Activated CD4-positive, alpha-beta T cell treated with anti-CD3 and anti-CD28 coated beads for 36 hours (primary cell): ENCODE results near the gene SMOC2. TPM values are rescaled to one million over a fixed set of nuclear protein-coding genes. Genes with fewer than 3 reads are reported as not detected.

Experiments used
- ATAC-seq: fragments of 200-7000 bp; cut with Tn5 transposase; one replicate; pipeline ENCODE4 v1.10.0; 2021; ENCODE audit warnings: mild to moderate bottlenecking, moderate library complexity
- CTCF ChIA-PET: fragments of 350-600 bp; sonication (Branson Sonifier 250); formaldehyde crosslinking; loops from one replicate; lab custom pipeline; 2021; ENCODE audit warnings: antibody characterized with exemption; lab: Charles Lee
- POLR2A ChIA-PET: fragments of 350-600 bp; sonication (Branson Sonifier 250); formaldehyde crosslinking; loops from one replicate; lab custom pipeline; 2021; ENCODE audit warnings: antibody characterized with exemption, inconsistent platforms; lab: Charles Lee
- DNase-seq: peaks from one replicate; pipeline ENCODE4 v3.0.0-alpha.2; 2020
- H3K27ac Mint-ChIP-seq: one replicate; pipeline ENCODE4 v1.8.0; 2021; ENCODE audit warnings: mixed read lengths
- H3K27me3 Mint-ChIP-seq: one replicate; pipeline ENCODE4 v1.8.0; 2021; ENCODE audit warnings: mixed read lengths
- H3K36me3 Mint-ChIP-seq: one replicate; pipeline ENCODE4 v1.8.0; 2021; ENCODE audit warnings: low read depth, mixed read lengths
- H3K4me1 Mint-ChIP-seq: one replicate; pipeline ENCODE4 v1.8.0; 2021; ENCODE audit warnings: mixed read lengths
- H3K4me3 Mint-ChIP-seq: one replicate; pipeline ENCODE4 v1.8.0; 2021; ENCODE audit warnings: mild to moderate bottlenecking, moderate library complexity, mixed read lengths
- H3K9me3 Mint-ChIP-seq: one replicate; pipeline ENCODE4 v1.8.0; 2021; ENCODE audit warnings: low read depth, mixed read lengths
- intact Hi-C, 2 experiments: fragments of 100-400 bp; cut with DNase I in 1 of 2; cut with micrococcal nuclease in 1 of 2; formaldehyde crosslinking; loops; one replicate each; pipeline versions ENCODE4 v1.14.2 to v1.15.1; 2022 to 2024; cut with DNase I, micrococcal nuclease
- total RNA-seq, 2 experiments: library from RNA; stranded (reverse); gene quantifications; one replicate each; pipeline ENCODE4 v1.2.3, GENCODE V29; 2021

The SMOC2 gene
- total RNA-seq, 2 experiments from 2014 or later, result not detected

DNA sequence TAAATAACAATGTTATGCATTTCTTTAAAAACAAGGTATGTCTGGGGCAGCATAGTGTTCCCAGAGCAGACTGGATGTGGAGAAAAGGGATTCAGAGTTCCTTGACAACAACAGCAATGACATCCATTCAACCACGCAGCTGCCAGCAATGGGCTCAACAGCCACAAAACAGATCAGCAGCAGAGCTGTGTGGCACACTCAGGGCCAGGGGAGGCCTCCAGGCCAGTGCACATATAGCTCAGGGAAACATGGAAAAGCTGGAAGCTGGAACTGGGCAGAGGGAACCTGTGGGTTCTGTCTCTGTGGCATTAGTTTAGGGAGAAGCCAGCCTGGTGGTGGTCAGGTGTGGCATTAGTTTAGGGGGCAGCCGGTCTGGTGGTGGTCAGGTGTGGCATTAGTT lies 148.3 kb downstream of the SMOC2 start:
- H3K27ac Mint-ChIP-seq, result no peak overlapping the region
- H3K36me3 Mint-ChIP-seq, result no peaks in the 10 kb centered on the region
- intact Hi-C loops, result no loop called here
- no peaks in the 10 kb centered on the region for H3K4me1 Mint-ChIP-seq
- ATAC-seq (no peak), DNase-seq (no peak)
- POLR2A ChIA-PET, result no interaction called here
- H3K27me3 Mint-ChIP-seq, result no peaks in the 10 kb centered on the region
- H3K4me3 Mint-ChIP-seq, result no peak overlapping the region
- CTCF ChIA-PET, result no interaction called here
- no peaks in the 10 kb centered on the region for H3K9me3 Mint-ChIP-seq

DNA sequence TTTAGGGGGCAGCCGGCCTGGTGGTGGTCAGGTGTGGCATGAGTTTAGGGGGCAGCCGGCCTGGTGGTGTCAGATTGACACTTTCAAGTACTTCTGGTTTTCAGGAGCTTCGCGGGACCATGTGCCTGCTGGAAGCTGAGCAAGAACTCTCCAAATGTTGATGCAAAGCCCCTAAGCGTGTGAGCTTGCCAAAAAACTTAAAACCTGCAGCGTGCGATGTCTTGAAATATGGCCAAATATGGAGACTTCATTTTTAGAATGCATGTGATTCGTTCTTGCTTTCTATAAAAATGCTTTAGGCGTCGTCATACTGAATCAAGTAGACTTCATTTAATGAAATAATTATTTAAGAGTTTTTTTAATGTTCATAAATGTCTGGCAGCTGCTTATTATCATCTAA lies 149.4 kb downstream of the SMOC2 start:
- intact Hi-C loops, result no loop called here
- ChIA-PET POLR2A (no interaction called here), CTCF (no interaction called here)
- Mint-ChIP-seq H3K27ac (no peak overlapping the region), H3K9me3 (no peaks in the 10 kb centered on the region), H3K4me3 (no peak overlapping the region), H3K36me3 (no peaks in the 10 kb centered on the region), H3K4me1 (no peaks in the 10 kb centered on the region), H3K27me3 (no peaks in the 10 kb centered on the region)
- ATAC-seq (no peak), DNase-seq (no peak)

DNA sequence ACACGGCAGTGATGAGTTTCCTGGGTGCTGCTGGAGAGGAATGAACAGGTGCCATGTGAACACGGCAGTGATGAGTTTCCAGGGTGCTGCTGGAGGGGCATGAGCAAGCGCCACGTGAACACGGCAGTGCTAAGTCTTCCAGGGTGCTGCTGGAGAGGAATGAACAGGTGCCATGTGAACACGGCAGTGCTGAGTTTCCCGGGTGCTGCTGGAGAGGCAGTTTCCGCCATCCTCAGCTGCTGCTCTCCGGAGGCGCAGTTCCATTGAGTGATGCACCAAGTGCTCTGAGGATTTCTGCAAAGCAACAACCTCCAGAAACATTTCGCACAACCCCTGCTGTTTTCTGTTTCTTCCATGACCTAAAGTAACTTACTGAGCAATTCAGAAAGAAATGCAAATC lies 155.4 kb downstream of the SMOC2 start:
- CTCF ChIA-PET, result no interaction called here
- H3K4me3 Mint-ChIP-seq, result no peak overlapping the region
- no peak for DNase-seq
- no peak overlapping the region for H3K27ac Mint-ChIP-seq
- POLR2A ChIA-PET, result no interaction called here
- H3K27me3 Mint-ChIP-seq, result peaks cover 1% of the 10 kb centered on the region
- peaks cover 3% of the 10 kb centered on the region for H3K9me3 Mint-ChIP-seq
- no peak for ATAC-seq
- H3K36me3 Mint-ChIP-seq, result no peaks in the 10 kb centered on the region
- intact Hi-C loops, result no loop called here
- no peaks in the 10 kb centered on the region for H3K4me1 Mint-ChIP-seq

DNA sequence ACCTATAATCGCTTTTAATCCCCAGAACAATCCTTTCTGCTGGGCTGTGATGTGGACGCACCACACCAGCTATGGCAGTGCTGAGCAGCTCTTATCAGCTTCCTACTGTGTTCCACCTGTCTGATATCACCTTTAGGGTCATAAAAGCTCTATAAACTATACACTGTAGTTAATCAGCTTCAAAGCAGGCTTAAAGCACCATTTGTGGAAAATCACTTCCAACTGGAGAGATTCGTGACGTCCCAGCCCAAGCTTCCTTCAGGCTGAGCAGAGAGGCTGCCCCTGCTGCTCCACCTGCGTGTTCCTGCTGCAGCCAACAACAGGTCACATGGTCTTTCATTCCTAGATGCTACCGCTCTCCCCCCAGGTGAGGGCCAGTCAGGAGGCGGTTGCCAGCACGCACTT lies 156.5 kb downstream of the SMOC2 start:
- no peaks in the 10 kb centered on the region for H3K36me3 Mint-ChIP-seq
- CTCF ChIA-PET, result no interaction called here
- H3K9me3 Mint-ChIP-seq, result peaks cover 3% of the 10 kb centered on the region
- no peak overlapping the region for H3K4me3 Mint-ChIP-seq
- H3K4me1 Mint-ChIP-seq, result no peaks in the 10 kb centered on the region
- POLR2A ChIA-PET, result no interaction called here
- H3K27ac Mint-ChIP-seq, result no peak overlapping the region
- DNase-seq (no peak), ATAC-seq (no peak)
- intact Hi-C loops, result no loop called here
- H3K27me3 Mint-ChIP-seq, result peaks cover 3% of the 10 kb centered on the region

GRCh38 chr6:168598251-168599117 lies 157.5 kb downstream of the SMOC2 start:
- ChIA-PET CTCF (no interaction called here), POLR2A (no interaction called here)
- H3K27ac Mint-ChIP-seq, result no peak overlapping the region
- ATAC-seq (no peak), DNase-seq (no peak)
- H3K36me3 Mint-ChIP-seq, result no peaks in the 10 kb centered on the region
- peaks cover 3% of the 10 kb centered on the region for H3K9me3 Mint-ChIP-seq
- intact Hi-C loops, result no loop called here
- H3K4me3 Mint-ChIP-seq, result no peak overlapping the region
- H3K27me3 Mint-ChIP-seq, result peaks cover 3% of the 10 kb centered on the region
- no peaks in the 10 kb centered on the region for H3K4me1 Mint-ChIP-seq

- Mint-ChIP-seq H3K36me3 (no peaks in the 10 kb centered on the region), H3K4me1 (no peaks in the 10 kb centered on the region), H3K27ac (no peak overlapping the region), H3K9me3 (peaks cover 3% of the 10 kb centered on the region), H3K4me3 (no peak overlapping the region), H3K27me3 (peaks cover 3% of the 10 kb centered on the region)
- intact Hi-C loops, result no loop called here
- ChIA-PET CTCF (no interaction called here), POLR2A (no interaction called here)
- ATAC-seq, result no peak
- DNase-seq, result no peak
Measured at GRCh38 chr6:168599118-168599494, 158.1 kb downstream of the SMOC2 start.

GRCh38 chr6:168599769-168600330 lies 158.9 kb downstream of the SMOC2 start:
- intact Hi-C loops, result no loop called here
- ChIA-PET POLR2A (interaction anchor here (0.6 kb wide), 1 partner anchor 59 kb away, joined by 4 read pairs; no protein-coding TSS in a partner anchor), CTCF (no interaction called here)
- no peak for ATAC-seq
- Mint-ChIP-seq H3K4me3 (no peak overlapping the region), H3K36me3 (no peaks in the 10 kb centered on the region), H3K4me1 (no peaks in the 10 kb centered on the region), H3K27ac (no peak overlapping the region), H3K9me3 (peaks cover 3% of the 10 kb centered on the region), H3K27me3 (peaks cover 3% of the 10 kb centered on the region)
- no peak for DNase-seq

DNA sequence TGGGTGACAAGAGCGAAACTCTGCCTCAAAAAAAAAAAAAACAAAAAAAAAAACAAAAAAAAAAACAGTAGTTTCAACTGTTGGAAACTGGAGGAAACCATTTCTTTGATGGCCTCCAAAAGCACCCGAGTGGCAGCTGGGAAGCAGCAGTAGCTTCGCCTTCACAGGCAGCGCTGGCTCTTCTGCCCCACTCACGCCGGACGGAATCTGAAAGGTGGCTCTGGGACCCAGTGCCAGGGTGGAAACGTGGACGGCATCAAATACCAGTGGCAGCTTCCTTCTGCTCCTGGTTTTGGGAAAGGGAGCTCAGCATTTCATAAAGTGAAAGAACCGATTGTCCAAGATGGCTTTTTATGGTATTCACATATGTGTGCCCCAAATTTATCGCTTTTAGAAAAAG lies 159.4 kb downstream of the SMOC2 start:
- no peak for ATAC-seq
- H3K27ac Mint-ChIP-seq, result no peak overlapping the region

DNA sequence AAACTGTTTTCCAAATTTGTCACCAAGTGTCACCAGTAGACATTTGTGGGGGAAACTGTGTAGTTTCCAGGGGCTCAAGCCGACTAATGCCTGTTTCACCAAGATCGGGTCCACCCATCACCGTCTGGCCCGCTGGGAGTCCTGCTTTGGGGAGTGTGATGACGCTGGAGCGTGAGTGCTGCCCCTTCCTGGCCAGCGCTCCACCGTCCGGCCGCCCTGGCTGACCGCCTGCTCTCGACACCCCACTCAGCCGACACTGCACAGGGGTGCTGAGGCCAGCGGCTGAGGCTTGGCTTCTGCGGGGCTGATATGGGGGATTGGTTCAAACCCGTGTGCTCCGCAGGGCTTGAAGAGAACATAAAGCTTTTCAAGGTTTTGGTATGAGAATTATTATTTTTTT lies 160.1 kb downstream of the SMOC2 start:
- POLR2A ChIA-PET, result no interaction called here
- no peak overlapping the region for H3K4me3 Mint-ChIP-seq

More for the DNA sequence above, 159.4 kb downstream of the SMOC2 start:
- no peak overlapping the region for H3K4me3 Mint-ChIP-seq
- CTCF ChIA-PET, result no interaction called here
- H3K27me3 Mint-ChIP-seq, result peaks cover 3% of the 10 kb centered on the region
- peaks cover 3% of the 10 kb centered on the region for H3K9me3 Mint-ChIP-seq
- no peaks in the 10 kb centered on the region for H3K36me3 Mint-ChIP-seq
- H3K4me1 Mint-ChIP-seq, result no peaks in the 10 kb centered on the region
- POLR2A ChIA-PET, result interaction anchor here (0.6 kb wide), 1 partner anchor 58 kb away, joined by 4 read pairs; no protein-coding TSS in a partner anchor
- intact Hi-C loops, result no loop called here
- no peak for DNase-seq

GRCh38 chr6:168601546-168601945 lies 160.6 kb downstream of the SMOC2 start:
- H3K9me3 Mint-ChIP-seq, result peaks cover 3% of the 10 kb centered on the region
- no peaks in the 10 kb centered on the region for H3K4me1 Mint-ChIP-seq
- H3K27ac Mint-ChIP-seq, result no peak overlapping the region
- H3K27me3 Mint-ChIP-seq, result peaks cover 3% of the 10 kb centered on the region
- ChIA-PET CTCF (no interaction called here), POLR2A (no interaction called here)
- H3K36me3 Mint-ChIP-seq, result no peaks in the 10 kb centered on the region
- ATAC-seq, result no peak
- no peak overlapping the region for H3K4me3 Mint-ChIP-seq
- intact Hi-C loops, result no loop called here
- DNase-seq, result no peak

More for the DNA sequence above, 160.1 kb downstream of the SMOC2 start:
- CTCF ChIA-PET, result no interaction called here
- Mint-ChIP-seq H3K36me3 (no peaks in the 10 kb centered on the region), H3K4me1 (no peaks in the 10 kb centered on the region), H3K27ac (no peak overlapping the region), H3K9me3 (peaks cover 3% of the 10 kb centered on the region), H3K27me3 (peaks cover 3% of the 10 kb centered on the region)
- intact Hi-C loops, result no loop called here
- ATAC-seq, result no peak
- DNase-seq, result no peak

- Mint-ChIP-seq H3K9me3 (peaks cover 3% of the 10 kb centered on the region), H3K4me1 (no peaks in the 10 kb centered on the region), H3K36me3 (no peaks in the 10 kb centered on the region), H3K27me3 (peaks cover 4% of the 10 kb centered on the region), H3K4me3 (no peak overlapping the region), H3K27ac (no peak overlapping the region)
- ATAC-seq, result no peak
- CTCF ChIA-PET, result no interaction called here
- no peak for DNase-seq
- intact Hi-C loops, result no loop called here
- POLR2A ChIA-PET, result no interaction called here
Measured at GRCh38 chr6:168602576-168602975, 161.6 kb downstream of the SMOC2 start.

DNA sequence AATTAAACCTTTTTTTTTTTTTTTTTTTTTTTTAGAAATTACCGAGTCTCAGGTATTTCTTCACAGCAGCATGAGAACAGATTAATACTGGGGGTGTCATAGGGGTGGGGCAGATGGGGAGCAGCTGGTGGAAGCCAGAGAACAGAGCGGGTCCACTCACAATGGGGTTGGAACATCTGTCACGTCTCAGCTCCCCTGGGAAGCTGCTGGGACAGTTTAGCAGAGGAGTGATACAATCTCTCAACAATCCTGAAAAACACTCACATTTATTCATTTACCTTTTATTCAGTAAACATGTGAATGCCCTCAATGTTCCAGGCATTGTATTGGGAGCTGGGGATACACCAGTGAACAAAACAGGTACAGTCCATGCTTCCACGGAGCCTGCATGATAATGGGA lies 162.2 kb downstream of the SMOC2 start:
- H3K27me3 Mint-ChIP-seq, result peaks cover 6% of the 10 kb centered on the region
- H3K4me3 Mint-ChIP-seq, result no peak overlapping the region
- no peaks in the 10 kb centered on the region for H3K4me1 Mint-ChIP-seq
- ATAC-seq (no peak), DNase-seq (no peak)
- ChIA-PET POLR2A (no interaction called here), CTCF (no interaction called here)
- H3K9me3 Mint-ChIP-seq, result peaks cover 3% of the 10 kb centered on the region
- H3K36me3 Mint-ChIP-seq, result no peaks in the 10 kb centered on the region
- H3K27ac Mint-ChIP-seq, result no peak overlapping the region
- intact Hi-C loops, result no loop called here
